Stimulated activated CD8-positive, alpha-beta memory T cell treated with anti-CD3 and anti-CD28 coated beads, Interleukin-15, amount 100 ng/mL, for 1 hour (primary cell): ENCODE data around the gene AIFM1.

ENCODE experiments used
- DNase-seq: peaks from one replicate; pipeline ENCODE4 v3.0.0-alpha.2; 2020; ENCODE audit warnings: low read depth

Gene AIFM1

GRCh38 chrX:130165703-130166502 lies at the start of gene AIFM1:
Gene AIFM1, minus strand, starts transcription at chrX:130165841. Its CDS starts 185 bp downstream, at chrX:130165656.
- DNase-seq, result peak; percentile 67

- DNase-seq, result no peak
Observed at GRCh38 chrX:130213376-130213775, 47.7 kb upstream of the AIFM1 start.

- DNase-seq, result no peak
Observed at GRCh38 chrX:130212371-130212770, 46.7 kb upstream of the AIFM1 start.

- no peak for DNase-seq
Observed at GRCh38 chrX:130211415-130212186, 46.0 kb upstream of the AIFM1 start.

- no peak for DNase-seq
Observed at GRCh38 chrX:130204647-130205046, 39.0 kb upstream of the AIFM1 start.

- DNase-seq, result no peak
Observed at GRCh38 chrX:130197464-130197863, 31.8 kb upstream of the AIFM1 start.

GRCh38 chrX:130196466-130196865 lies 30.8 kb upstream of the AIFM1 start:
- no peak for DNase-seq

GRCh38 chrX:130190801-130191200 lies 25.2 kb upstream of the AIFM1 start:
- DNase-seq, result no peak

- DNase-seq, result no peak
Observed at GRCh38 chrX:130186651-130187050, 21.0 kb upstream of the AIFM1 start.

GRCh38 chrX:130184857-130185256 lies 19.2 kb upstream of the AIFM1 start:
- DNase-seq, result no peak

- no peak for DNase-seq
Observed at GRCh38 chrX:130184168-130184567, 18.5 kb upstream of the AIFM1 start.

- no peak for DNase-seq
Observed at GRCh38 chrX:130179579-130180215, 14.1 kb upstream of the AIFM1 start.

- no peak for DNase-seq
Observed at GRCh38 chrX:130179170-130179569, 13.5 kb upstream of the AIFM1 start.

GRCh38 chrX:130176942-130177341 lies 11.3 kb upstream of the AIFM1 start:
- DNase-seq, result no peak

- no peak for DNase-seq
Observed at GRCh38 chrX:130176354-130176776, 10.7 kb upstream of the AIFM1 start.

GRCh38 chrX:130174937-130175336 lies 9.3 kb upstream of the AIFM1 start:
- no peak for DNase-seq

GRCh38 chrX:130174045-130174704 lies 8.5 kb upstream of the AIFM1 start:
- DNase-seq, result no peak

GRCh38 chrX:130173190-130173895 lies 7.7 kb upstream of the AIFM1 start:
- DNase-seq, result no peak

GRCh38 chrX:130172127-130172845 lies 6.6 kb upstream of the AIFM1 start:
- no peak for DNase-seq

GRCh38 chrX:130171446-130172126 lies 5.9 kb upstream of the AIFM1 start, which contains the start of gene RAB33A:
Gene RAB33A, plus strand, starts transcription at chrX:130171962. Its CDS starts 101 bp downstream, at chrX:130172063.
- no peak for DNase-seq
